IPS DF 6.9 (cell line): ENCODE measurements around the gene FMOD.
A peak's percentile ranks its signal among the peaks of the same experiment; 100 is the strongest.
"Not testable (repeated sequence)": the region's sequence is repeated elsewhere in the genome, so short reads cannot be mapped to it uniquely, and the experiment has no call there.

Experiments
- DNase-seq: peaks from one replicate; pipeline ENCODE4 v3.0.0-alpha.2; 2013; ENCODE audit warnings: low read depth, low spot score
- H3K27ac ChIP-seq: one replicate; pipeline ENCODE4 v1.5.1; 2013; ENCODE audit warnings: low read length, control low read depth
- H3K27me3 ChIP-seq: 2 replicates; pipeline ENCODE4 v1.6.1; 2013; ENCODE audit warnings: mild to moderate bottlenecking, low read length; ENCODE audit not compliant: control insufficient read depth, insufficient read depth
- H3K36me3 ChIP-seq: 2 replicates; pipeline ENCODE4 v1.6.1; 2013; ENCODE audit warnings: low read length; ENCODE audit not compliant: control insufficient read depth, insufficient read depth
- H3K4me1 ChIP-seq: 2 replicates; pipeline ENCODE4 v1.6.1; 2013; ENCODE audit warnings: low read length; ENCODE audit not compliant: control insufficient read depth, insufficient read depth
- H3K4me3 ChIP-seq: 2 replicates; pipeline ENCODE4 v1.5.1; 2013; ENCODE audit warnings: mild to moderate bottlenecking, low read length
- H3K9me3 ChIP-seq: 2 replicates; pipeline ENCODE4 v1.6.1; 2013; ENCODE audit warnings: low read length, inconsistent platforms; ENCODE audit not compliant: control insufficient read depth, insufficient read depth
- WGBS: extraction: QIAGEN DNeasy Blood & Tissue Kit; methylation state at CpG from one replicate; pipeline ENCODE4 v1.1.7; 2013; ENCODE audit warnings: mixed read lengths, missing lambda C conversion rate; ENCODE audit not compliant: insufficient read length, insufficient coverage; 5-methylcytosine and 5-hydroxymethylcytosine counted together

The FMOD gene

DNA sequence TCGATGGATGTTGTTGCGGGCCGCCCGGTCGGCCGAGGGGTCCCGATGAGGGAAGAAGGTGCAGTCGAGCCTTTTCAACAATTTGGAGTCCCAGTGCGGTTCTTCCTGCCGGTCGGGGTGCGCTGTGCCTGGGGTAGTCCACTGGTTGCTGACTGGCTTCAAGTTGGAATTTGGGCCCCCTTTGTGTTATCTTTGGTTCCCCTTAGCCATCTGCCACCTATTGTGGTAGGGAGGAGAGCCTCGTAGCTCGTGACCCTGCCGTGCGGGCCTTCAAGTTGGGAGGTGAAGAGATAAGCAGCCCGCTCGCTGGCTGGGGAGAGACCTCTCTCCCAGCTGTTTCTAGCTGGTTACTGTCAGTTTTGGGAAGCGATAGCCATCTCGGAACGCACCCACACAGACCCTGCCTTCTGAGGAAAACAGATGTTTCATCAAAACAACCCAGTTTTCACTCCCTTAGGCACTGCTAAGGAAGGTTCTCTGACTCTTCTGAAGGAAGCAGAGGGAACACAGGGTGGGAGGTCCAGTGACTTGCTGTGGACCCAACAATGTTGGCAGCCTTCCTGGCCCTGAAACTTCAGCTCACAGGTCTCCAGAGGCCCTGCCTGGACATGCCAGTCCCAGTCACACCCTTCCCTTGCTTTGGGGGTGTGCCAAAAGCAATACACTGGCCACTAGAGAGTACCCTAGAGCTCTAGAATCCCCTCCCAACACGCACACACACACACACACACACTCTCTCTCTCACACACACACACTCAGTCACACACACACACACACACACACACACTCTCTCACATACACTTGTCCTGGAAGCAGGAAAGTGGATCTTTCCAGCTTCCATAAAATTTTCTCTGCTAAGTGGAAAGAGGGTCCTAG is 44.6 kb downstream of the FMOD start:
- H3K27me3 ChIP-seq = peaks cover 69% of the 10 kb centered on the region
- peaks cover 12% of the 10 kb centered on the region for H3K4me1 ChIP-seq
- H3K4me3 ChIP-seq = peak overlapping the region; percentile 48; the same call in 1 of the 2 replicates
- no peaks in the 10 kb centered on the region for H3K36me3 ChIP-seq
- no peaks in the 10 kb centered on the region for H3K9me3 ChIP-seq
- no CpG with 5 or more reads among the region's 22 CpGs for WGBS
- no peak for DNase-seq
- H3K27ac ChIP-seq = no peak overlapping the region

DNA sequence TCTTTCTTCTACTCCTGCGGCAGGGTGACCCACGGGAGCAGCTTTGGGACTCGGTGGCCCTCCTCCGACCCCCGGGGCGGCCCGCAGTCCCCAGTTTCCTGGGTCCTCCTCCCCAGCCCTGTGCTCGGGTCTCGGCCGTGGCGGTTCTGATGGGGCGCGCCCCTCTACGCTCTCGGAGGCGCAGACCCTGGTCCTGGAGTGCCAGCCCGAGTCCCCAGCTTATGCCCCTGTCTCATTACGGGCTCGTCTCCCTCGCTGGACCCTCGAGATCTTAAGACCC is 45.2 kb downstream of the FMOD start:
- Histone ChIP-seq H3K36me3 (no peaks in the 10 kb centered on the region), H3K4me3 (peak overlapping the region; percentile 48; the same call in 1 of the 2 replicates), H3K9me3 (no peaks in the 10 kb centered on the region), H3K4me1 (peaks cover 12% of the 10 kb centered on the region), H3K27me3 (peaks cover 70% of the 10 kb centered on the region), H3K27ac (no peak overlapping the region)
- no peak for DNase-seq
- no CpG with 5 or more reads among the region's 21 CpGs for WGBS

DNA sequence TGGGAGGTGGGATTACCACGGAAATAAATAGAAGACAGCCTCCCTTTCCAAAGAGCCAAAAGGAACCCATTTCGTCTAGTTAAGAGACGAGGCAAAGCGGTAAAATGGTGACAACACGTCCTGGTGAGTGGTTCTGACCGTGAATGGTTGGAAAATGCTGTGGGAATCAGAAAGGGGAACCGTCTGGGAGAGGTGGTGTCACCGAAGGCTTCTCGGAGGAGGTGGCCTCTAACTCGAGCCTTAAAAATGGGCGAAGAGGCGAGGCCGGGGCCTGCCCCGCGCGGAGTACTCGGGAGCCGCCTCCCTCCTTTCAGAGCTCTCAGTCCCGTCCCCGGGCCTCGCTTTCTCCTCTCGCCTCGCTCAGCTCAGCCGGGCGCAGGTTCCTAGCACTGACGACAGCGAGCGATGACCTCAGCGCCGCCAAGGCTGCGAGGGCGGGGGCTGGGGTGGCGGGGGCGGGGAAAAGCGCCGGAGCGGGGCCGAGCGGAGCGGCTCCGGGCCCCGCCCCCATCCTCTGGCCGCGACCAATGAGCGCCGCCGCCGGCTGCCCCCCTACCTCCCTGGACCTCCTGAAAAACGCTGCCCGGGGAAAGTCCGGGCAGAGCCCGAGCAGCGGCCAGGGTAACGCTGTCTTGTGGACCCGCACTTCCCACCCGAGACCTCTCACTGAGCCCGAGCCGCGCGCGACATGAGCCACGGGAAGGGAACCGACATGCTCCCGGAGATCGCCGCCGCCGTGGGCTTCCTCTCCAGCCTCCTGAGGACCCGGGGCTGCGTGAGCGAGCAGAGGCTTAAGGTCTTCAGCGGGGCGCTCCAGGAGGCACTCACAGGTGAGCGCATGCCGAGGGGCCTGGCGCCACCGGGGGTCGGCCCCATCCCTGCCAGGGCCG is 45.8 kb downstream of the FMOD start, which contains the start of gene BTG2:
TSS of gene BTG2 (plus strand) at position 601 of the 890 bp plus-strand sequence. CDS start at position 689, 88 bp downstream.
- Histone ChIP-seq H3K4me3 (peak within 1 kb of the TSS; percentile 48; the same call in 1 of the 2 replicates), H3K36me3 (no peaks in the 10 kb centered on the region), H3K9me3 (no peaks in the 10 kb centered on the region), H3K4me1 (peaks cover 12% of the 10 kb centered on the region), H3K27ac (no peak within 1 kb of the TSS), H3K27me3 (peaks cover 71% of the 10 kb centered on the region)
- DNase-seq = no peak
- WGBS = no CpG with 5 or more reads among the region's 79 CpGs

DNA sequence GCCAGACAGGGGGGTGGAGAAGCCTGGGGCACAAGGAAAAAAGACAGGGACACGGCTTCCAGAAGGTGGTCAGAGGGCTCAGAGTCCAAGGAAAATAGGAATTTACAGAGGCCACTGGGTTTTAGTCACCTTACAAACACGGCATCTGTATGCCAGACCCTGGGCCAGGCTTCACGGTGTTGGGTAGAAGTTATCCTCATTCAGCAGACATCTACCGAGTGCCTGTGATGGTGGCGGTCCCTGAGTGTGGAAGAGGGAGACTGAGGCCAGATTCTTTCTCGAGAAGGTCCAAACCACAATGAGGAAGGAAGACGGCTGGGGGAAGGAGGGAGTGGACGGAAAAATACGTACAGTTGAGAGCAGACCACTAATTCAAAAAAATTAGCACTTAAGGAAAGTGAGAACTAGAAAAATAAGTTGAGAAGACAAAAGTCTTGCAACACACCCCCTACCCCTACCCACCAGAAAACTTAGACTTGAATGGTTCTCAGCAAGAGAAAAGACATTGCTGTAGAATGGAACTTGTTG is 46.5 kb downstream of the FMOD start:
- Histone ChIP-seq H3K4me3 (no peak overlapping the region; the same call in 1 of the 2 replicates), H3K27ac (no peak overlapping the region), H3K4me1 (peaks cover 12% of the 10 kb centered on the region), H3K9me3 (no peaks in the 10 kb centered on the region), H3K27me3 (peaks cover 64% of the 10 kb centered on the region), H3K36me3 (no peaks in the 10 kb centered on the region)
- DNase-seq = no peak
- WGBS = no CpG with 5 or more reads among the region's 9 CpGs

DNA sequence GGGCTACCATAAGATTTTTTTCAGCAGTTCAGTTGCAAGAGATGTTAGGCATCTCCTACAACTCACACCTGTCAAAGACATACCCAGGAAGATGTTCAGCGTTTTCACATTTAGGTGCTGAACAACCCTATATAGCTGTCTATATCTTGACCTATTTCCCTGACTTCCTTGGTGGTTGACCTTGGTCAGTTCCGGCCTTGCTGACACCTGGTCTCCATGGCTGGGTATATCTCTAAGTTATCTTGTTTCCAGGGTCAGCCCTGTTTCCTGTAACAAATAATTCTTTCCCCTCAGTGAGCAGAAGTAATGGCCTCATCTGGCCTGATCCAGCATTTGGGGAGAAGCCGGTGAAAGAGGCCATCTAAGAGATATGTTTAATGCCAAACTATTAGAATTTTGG is 48.0 kb downstream of the FMOD start:
- H3K4me3 ChIP-seq = no peak overlapping the region
- H3K27me3 ChIP-seq = peaks cover 53% of the 10 kb centered on the region
- WGBS = no CpG with 5 or more reads among the region's 3 CpGs
- peaks cover 7% of the 10 kb centered on the region for H3K4me1 ChIP-seq
- H3K9me3 ChIP-seq = no peaks in the 10 kb centered on the region
- no peaks in the 10 kb centered on the region for H3K36me3 ChIP-seq
- no peak overlapping the region for H3K27ac ChIP-seq
- no peak for DNase-seq

DNA sequence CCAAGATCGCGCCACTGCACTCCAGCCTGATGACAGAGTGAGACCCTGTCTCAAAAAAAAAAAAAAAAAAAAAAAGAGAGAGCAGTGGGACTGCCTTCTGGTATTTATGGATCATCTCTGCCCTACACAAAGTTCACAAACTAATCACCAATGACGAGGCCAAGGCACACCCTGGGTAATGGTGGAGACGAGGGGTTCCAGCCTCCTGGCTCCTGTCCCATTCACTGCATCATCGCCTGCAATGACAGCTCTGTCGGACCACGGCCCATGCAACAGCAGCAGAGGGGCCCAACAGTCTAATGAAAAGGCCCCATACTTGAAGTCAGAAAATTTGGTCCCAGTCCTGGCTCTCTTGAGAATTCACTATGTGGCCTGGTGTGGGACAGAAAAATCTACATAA is 48.5 kb downstream of the FMOD start:
- H3K27ac ChIP-seq = no peak overlapping the region
- no peaks in the 10 kb centered on the region for H3K9me3 ChIP-seq
- peaks cover 53% of the 10 kb centered on the region for H3K27me3 ChIP-seq
- WGBS = no CpG with 5 or more reads among the region's 7 CpGs
- no peak overlapping the region for H3K4me3 ChIP-seq
- peaks cover 5% of the 10 kb centered on the region for H3K4me1 ChIP-seq
- DNase-seq = no peak
- no peaks in the 10 kb centered on the region for H3K36me3 ChIP-seq

DNA sequence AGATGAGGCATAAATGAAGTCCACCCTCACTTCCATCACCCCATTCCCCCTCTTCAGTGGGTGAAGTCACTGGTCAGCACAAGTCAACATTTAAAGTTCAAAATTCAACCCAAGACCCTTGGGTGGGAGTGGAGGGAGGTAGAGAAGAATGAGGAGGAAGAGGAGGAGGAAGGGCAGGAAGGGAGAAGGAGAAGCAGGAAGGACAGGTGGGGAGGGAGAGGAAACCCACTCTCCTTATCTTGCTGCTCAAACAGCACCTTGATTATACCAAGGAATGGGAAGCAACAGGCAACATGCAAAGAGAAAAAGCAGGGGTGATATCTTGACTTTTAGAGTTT is 49.6 kb downstream of the FMOD start:
- Histone ChIP-seq H3K36me3 (no peaks in the 10 kb centered on the region), H3K27ac (no peak overlapping the region), H3K27me3 (peaks cover 43% of the 10 kb centered on the region), H3K4me1 (no peaks in the 10 kb centered on the region; the same call in 1 of the 2 replicates), H3K9me3 (no peaks in the 10 kb centered on the region), H3K4me3 (no peak overlapping the region)
- no peak for DNase-seq

DNA sequence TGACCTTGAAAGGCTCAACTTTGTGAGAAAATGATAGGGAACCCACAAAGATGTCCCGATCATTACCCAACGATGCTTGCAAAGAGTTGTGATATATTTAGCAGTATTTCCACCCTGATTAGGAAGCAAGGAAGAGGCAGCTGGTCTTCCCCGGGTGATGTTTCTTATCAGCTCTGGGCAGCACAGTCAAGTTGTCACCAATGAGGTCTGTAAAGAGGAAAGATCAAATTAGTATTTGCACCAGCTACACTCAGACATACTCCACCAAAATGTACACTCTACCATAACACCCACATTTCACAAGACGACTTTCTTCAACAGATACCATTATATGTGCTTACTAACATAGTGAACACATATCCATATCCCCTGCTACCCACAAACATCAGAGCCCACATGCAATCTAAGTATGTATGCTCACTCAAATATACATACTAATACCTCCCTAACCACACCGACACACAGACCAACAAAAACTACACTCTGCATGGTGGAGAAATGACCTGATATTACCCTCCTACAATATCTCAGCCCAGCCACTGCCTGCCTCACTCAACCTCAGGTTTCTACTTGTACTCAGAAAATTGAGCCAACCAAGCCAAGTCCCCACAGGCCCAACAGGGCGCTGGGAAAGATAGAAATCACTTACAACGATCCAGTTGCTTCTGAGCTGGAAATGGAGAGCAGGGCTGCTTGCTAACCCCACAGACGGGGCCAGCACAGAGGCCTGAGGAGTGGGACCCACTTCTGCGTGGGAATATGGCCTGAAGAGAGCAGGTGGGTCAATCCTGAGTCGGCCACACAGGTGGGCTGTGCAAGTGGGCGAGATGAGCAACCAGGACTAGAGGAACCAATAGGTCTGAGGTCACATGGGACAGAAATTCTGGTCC is 50.2 kb downstream of the FMOD start:
- 100% methylated on average over 2 of the region's 11 CpGs for WGBS
- Histone ChIP-seq H3K27me3 (peaks cover 37% of the 10 kb centered on the region; the same call in 1 of the 2 replicates), H3K36me3 (no peaks in the 10 kb centered on the region), H3K9me3 (no peaks in the 10 kb centered on the region), H3K4me1 (no peaks in the 10 kb centered on the region), H3K27ac (no peak overlapping the region), H3K4me3 (no peak overlapping the region)
- DNase-seq = no peak

DNA sequence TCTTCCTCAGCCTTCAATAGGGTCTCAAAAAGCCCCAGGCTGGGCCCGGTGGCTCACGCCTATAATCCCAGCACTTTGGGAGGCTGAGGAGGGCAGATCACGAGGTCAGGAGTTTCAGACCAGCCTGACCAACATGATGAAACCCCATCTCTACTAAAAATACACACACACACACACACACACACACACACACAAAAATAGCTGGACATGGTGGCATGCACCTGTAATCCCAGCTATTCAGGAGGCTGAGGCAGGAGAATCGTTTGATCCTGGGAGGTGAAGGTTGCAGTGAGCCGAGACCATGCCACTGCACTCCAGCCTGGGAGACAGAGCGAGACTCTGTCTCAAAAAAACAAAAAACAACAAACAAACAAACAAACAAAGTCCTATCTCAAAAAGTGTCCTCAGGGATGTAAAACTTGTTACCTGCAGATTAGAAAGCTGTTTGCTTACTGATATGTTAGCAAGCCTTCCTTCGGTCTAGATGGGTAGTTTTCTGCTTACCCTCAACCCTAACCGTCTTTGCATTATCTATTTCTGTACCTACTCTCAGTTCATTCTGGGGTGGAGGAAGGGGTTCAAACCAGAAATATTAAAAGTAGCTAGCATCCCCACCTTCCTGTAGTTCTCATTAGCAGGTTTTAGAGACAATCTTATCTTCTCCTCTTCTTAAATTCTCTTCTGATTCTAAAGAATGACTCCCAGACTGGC is 51.0 kb downstream of the FMOD start:
- not testable (repeated sequence) for H3K9me3 ChIP-seq, H3K4me1 ChIP-seq, H3K36me3 ChIP-seq, H3K4me3 ChIP-seq, H3K27ac ChIP-seq, DNase-seq
- H3K27me3 ChIP-seq = peaks cover 35% of the 10 kb centered on the region; the same call in 1 of the 2 replicates
- WGBS = no CpG with 5 or more reads among the region's 8 CpGs
